ENCODE measurements around the gene B3GALNT1. TPM values are rescaled to one million over a fixed set of nuclear protein-coding genes. Genes with fewer than 3 reads are reported as not detected.

Gene B3GALNT1
- total RNA-seq, 4 donors from 2014 or later: 2.3 to 11.8 (median 9.5) TPM

GRCh38 chr3:161067335-161067734 lies 37.8 kb downstream of the B3GALNT1 start:
- WGBS, 2 donors: 77 to 83% methylated on average over 1 of the region's 1 CpG

GRCh38 chr3:161066930-161067329 lies 38.2 kb downstream of the B3GALNT1 start:
- no peak for DNase-seq (ENCODE audit: low spot score in 2 of 2)
- no peak overlapping the region for H3K4me3 ChIP-seq (ENCODE audit: low read depth, poor library complexity, severe bottlenecking)
- 88 to 95% methylated on average over 3 of the region's 3 CpGs for WGBS, 2 donors
- intact Hi-C loops (cut with DNase I; ENCODE audit: low total_unique reads): no loop called here
- TF ChIP-seq POLR2A (IDR thresholded peaks at IDR 0.05) (no peak), CTCF (IDR thresholded peaks at IDR 0.05) (no peak)

More at GRCh38 chr3:161067335-161067734, 37.8 kb downstream of the B3GALNT1 start:
- TF ChIP-seq CTCF (IDR thresholded peaks at IDR 0.05) (no peak), POLR2A (IDR thresholded peaks at IDR 0.05) (no peak)
- no peak for DNase-seq (ENCODE audit: low spot score in 2 of 2)
- H3K4me3 ChIP-seq (ENCODE audit: low read depth, poor library complexity, severe bottlenecking): no peak overlapping the region
- intact Hi-C loops (cut with DNase I; ENCODE audit: low total_unique reads): no loop called here

GRCh38 chr3:161064413-161064812 lies 40.7 kb downstream of the B3GALNT1 start:
- intact Hi-C loops (cut with DNase I; ENCODE audit: low total_unique reads): no loop called here
- H3K4me3 ChIP-seq (ENCODE audit: low read depth, poor library complexity, severe bottlenecking): no peak overlapping the region
- no peak for DNase-seq (ENCODE audit: low spot score in 2 of 2)
- TF ChIP-seq CTCF (IDR thresholded peaks at IDR 0.05) (no peak), POLR2A (IDR thresholded peaks at IDR 0.05) (no peak)
- WGBS, 2 donors: 86 to 88% methylated on average over 5 of the region's 5 CpGs

- intact Hi-C loops (cut with DNase I; ENCODE audit: low total_unique reads): no loop called here
- no peak overlapping the region for H3K4me3 ChIP-seq (ENCODE audit: low read depth, poor library complexity, severe bottlenecking)
- no peak for DNase-seq (ENCODE audit: low spot score in 2 of 2)
- TF ChIP-seq CTCF (IDR thresholded peaks at IDR 0.05): no peak
- WGBS, 2 donors: 88 to 91% methylated on average over 5 of the region's 5 CpGs
Observed at GRCh38 chr3:161054860-161055604, 50.1 kb downstream of the B3GALNT1 start.

GRCh38 chr3:161051856-161052255 lies 53.3 kb downstream of the B3GALNT1 start:
- TF ChIP-seq CTCF (IDR thresholded peaks at IDR 0.05) (no peak), POLR2A (IDR thresholded peaks at IDR 0.05) (no peak)
- intact Hi-C loops (cut with DNase I; ENCODE audit: low total_unique reads): no loop called here
- 81 to 82% methylated on average over 6 of the region's 6 CpGs for WGBS, 2 donors
- no peak overlapping the region for H3K4me3 ChIP-seq (ENCODE audit: low read depth, poor library complexity, severe bottlenecking)
- DNase-seq (ENCODE audit: low spot score in 2 of 2): no peak

GRCh38 chr3:161050935-161051334 lies 54.2 kb downstream of the B3GALNT1 start:
- intact Hi-C loops (cut with DNase I; ENCODE audit: low total_unique reads): no loop called here
- no peak for DNase-seq (ENCODE audit: low spot score in 2 of 2)
- TF ChIP-seq CTCF (IDR thresholded peaks at IDR 0.05) (no peak), POLR2A (IDR thresholded peaks at IDR 0.05) (no peak)
- no peak overlapping the region for H3K4me3 ChIP-seq (ENCODE audit: low read depth, poor library complexity, severe bottlenecking)
- 88 to 90% methylated on average over 3 of the region's 3 CpGs for WGBS, 2 donors
